IMR-90 (cell line): ENCODE measurements around the gene FXYD4. TPM values are rescaled to one million over a fixed set of nuclear protein-coding genes. Genes with fewer than 3 reads are reported as not detected.

Experiments used
- ATAC-seq: fragments of 200-7000 bp; cut with Tn5 transposase; 2 replicates; pipeline ENCODE4 v1.9.1; 2020; ENCODE audit warnings: low read depth, mild to moderate bottlenecking, moderate library complexity
- BruUV-seq: library from RNA; stranded (reverse); fragments of 400-500 nt; replicated peaks from 2 replicates; lab custom pipeline; 2021; lab: Mats Ljungman, UMichigan
- CTCF ChIA-PET: fragments of 300-600 bp; formaldehyde crosslinking; extraction: SDS; loops from one replicate; lab custom pipeline; 2021; ENCODE audit warnings: antibody characterized with exemption; lab: Yijun Ruan, JAX
- POLR2A ChIA-PET: fragments of 300-600 bp; sonication (Branson Sonifier 250); formaldehyde crosslinking; loops from one replicate; lab custom pipeline; 2022; ENCODE audit warnings: antibody characterized with exemption; ENCODE audit not compliant: unreplicated experiment; lab: Charles Lee
- DNase-seq: peaks from one replicate; pipeline ENCODE4 v3.0.0; 2013
- H2AFZ ChIP-seq: replicated peaks from 2 replicates; pipeline ENCODE3; 2013; ENCODE audit warnings: low read length, mild to moderate bottlenecking; ENCODE audit not compliant: poor library complexity
- H2AK5ac ChIP-seq: 2 replicates; pipeline ENCODE4 v1.6.1; 2013; ENCODE audit warnings: low read depth, low read length, inconsistent platforms
- H2AK9ac ChIP-seq: replicated peaks from 2 replicates; pipeline ENCODE3; 2013; ENCODE audit warnings: mild to moderate bottlenecking, low read depth, low read length, moderate library complexity; ENCODE audit not compliant: poor library complexity
- H2BK120ac ChIP-seq: 2 replicates; pipeline ENCODE4 v1.6.1; 2013; ENCODE audit warnings: low read depth, low read length, inconsistent platforms
- H2BK15ac ChIP-seq: 3 replicates; pipeline ENCODE4 v1.6.1; 2013; ENCODE audit warnings: low read depth, low read length, inconsistent platforms
- H2BK20ac ChIP-seq: 2 replicates; pipeline ENCODE4 v1.6.1; 2013; ENCODE audit warnings: low read depth, mild to moderate bottlenecking, inconsistent platforms, low read length, moderate library complexity
- H2BK5ac ChIP-seq: 2 replicates; pipeline ENCODE4 v1.6.1; 2013; ENCODE audit warnings: mild to moderate bottlenecking, low read depth, low read length, inconsistent platforms; ENCODE audit not compliant: poor library complexity, severe bottlenecking
- H3K14ac ChIP-seq: replicated peaks from 2 replicates; pipeline ENCODE4 v1.6.1; 2013; ENCODE audit warnings: low read depth, low read length, inconsistent platforms
- H3K18ac ChIP-seq: 2 replicates; pipeline ENCODE4 v1.6.1; 2013; ENCODE audit warnings: low read depth, low read length, control low read depth
- H3K23ac ChIP-seq: 2 replicates; pipeline ENCODE4 v1.6.1; 2013; ENCODE audit warnings: low read depth, low read length, inconsistent platforms
- H3K27ac ChIP-seq: 2 replicates; pipeline ENCODE4 v1.5.1; 2013; ENCODE audit warnings: mild to moderate bottlenecking, control low read depth, low read length; ENCODE audit not compliant: insufficient read depth
- H3K27me3 ChIP-seq: 2 replicates; pipeline ENCODE4 v1.6.1; 2013; ENCODE audit warnings: low read length; ENCODE audit not compliant: control insufficient read depth, insufficient read depth
- H3K36me3 ChIP-seq: 2 replicates; pipeline ENCODE4 v1.6.1; 2013; ENCODE audit warnings: low read length, mixed read lengths; ENCODE audit not compliant: control insufficient read depth, insufficient read depth
- H3K4ac ChIP-seq: 2 replicates; pipeline ENCODE4 v1.6.1; 2013; ENCODE audit warnings: low read depth, low read length, inconsistent platforms
- H3K4me1 ChIP-seq: 2 replicates; pipeline ENCODE4 v1.6.1; 2013; ENCODE audit warnings: low read length, mixed read lengths; ENCODE audit not compliant: control insufficient read depth, insufficient read depth
- H3K4me2 ChIP-seq: 2 replicates; pipeline ENCODE4 v1.6.1; 2013; ENCODE audit warnings: low read depth, mild to moderate bottlenecking, control low read depth, low read length, moderate library complexity
- H3K4me3 ChIP-seq: 2 replicates; pipeline ENCODE4 v1.5.1; 2013; ENCODE audit warnings: low read depth, mild to moderate bottlenecking, control low read depth, low read length, moderate library complexity; ENCODE audit not compliant: insufficient read depth
- H3K56ac ChIP-seq: 2 replicates; pipeline ENCODE4 v1.6.1; 2013; ENCODE audit warnings: low read length, inconsistent platforms; ENCODE audit not compliant: insufficient read depth; ENCODE audit errors: extremely low read depth
- H3K79me1 ChIP-seq, 2 experiments: 2 replicates each; pipeline ENCODE4 v1.6.1; 2013; ENCODE audit warnings: low read length in 2 of 2, inconsistent platforms in 1 of 2, low read depth in 1 of 2
- H3K9ac ChIP-seq: 2 replicates; pipeline ENCODE4 v1.6.1; 2013; ENCODE audit warnings: low read depth, low read length, control low read depth
- H3K9me1 ChIP-seq: 2 replicates; pipeline ENCODE4 v1.6.1; 2013; ENCODE audit warnings: low read length, inconsistent platforms; ENCODE audit not compliant: insufficient read depth
- H3K9me3 ChIP-seq: 2 replicates; pipeline ENCODE4 v1.6.1; 2013; ENCODE audit warnings: low read length; ENCODE audit not compliant: control insufficient read depth, insufficient read depth
- H4K20me1 ChIP-seq: 2 replicates; pipeline ENCODE4 v1.6.1; 2013; ENCODE audit warnings: low read length, inconsistent platforms; ENCODE audit not compliant: insufficient read depth
- H4K5ac ChIP-seq: 2 replicates; pipeline ENCODE4 v1.6.1; 2013; ENCODE audit warnings: mild to moderate bottlenecking, low read depth, low read length, control low read depth
- H4K8ac ChIP-seq, 2 experiments: 2 replicates each; pipeline ENCODE4 v1.6.1; 2013; ENCODE audit warnings: low read depth in 2 of 2, low read length in 2 of 2, control low read depth in 1 of 2, inconsistent platforms in 1 of 2
- H4K91ac ChIP-seq: 2 replicates; pipeline ENCODE4 v1.6.1; 2013; ENCODE audit warnings: low read depth, low read length, inconsistent platforms; ENCODE audit not compliant: insufficient read depth
- BHLHE40 ChIP-seq: fragments of 150-350 bp; IDR thresholded peaks from 2 replicates; pipeline ENCODE4 v1.6.1; 2016; ENCODE audit warnings: mild to moderate bottlenecking, low read depth, low read length
- CEBPB ChIP-seq: IDR thresholded peaks from 2 replicates; pipeline ENCODE4 v1.6.1; 2012; ENCODE audit warnings: low read depth, low read length, improper control_type of control experiment
- CHD1 ChIP-seq: IDR thresholded peaks from 2 replicates; pipeline ENCODE4 v1.6.1; 2012; ENCODE audit warnings: low read depth, low read length, improper control_type of control experiment
- ELK1 ChIP-seq: fragments of 150-350 bp; IDR thresholded peaks from 2 replicates; pipeline ENCODE4 v1.6.1; 2016; ENCODE audit warnings: low read depth, mild to moderate bottlenecking, low read length, moderate library complexity, borderline replicate concordance
- FOS ChIP-seq: fragments of 150-350 bp; IDR thresholded peaks from 2 replicates; pipeline ENCODE4 v1.6.1; 2016; ENCODE audit warnings: low read depth, low read length
- MAFK ChIP-seq: IDR thresholded peaks from 2 replicates; pipeline ENCODE4 v1.6.1; 2012; ENCODE audit warnings: low read depth, low read length, improper control_type of control experiment
- MAZ ChIP-seq: IDR thresholded peaks from 2 replicates; pipeline ENCODE4 v1.6.1; 2012; ENCODE audit warnings: low read depth, mild to moderate bottlenecking, low read length, improper control_type of control experiment, moderate library complexity, borderline replicate concordance
- MXI1 ChIP-seq: IDR thresholded peaks from 2 replicates; pipeline ENCODE4 v1.6.1; 2012; ENCODE audit warnings: low read depth, mild to moderate bottlenecking, low read length, moderate library complexity, borderline replicate concordance
- NFE2L2 ChIP-seq: fragments of 150-350 bp; IDR thresholded peaks from 2 replicates; pipeline ENCODE4 v1.6.1; 2016; ENCODE audit warnings: low read depth, mild to moderate bottlenecking, low read length
- POLR2A ChIP-seq: IDR thresholded peaks from 2 replicates; pipeline ENCODE4 v1.6.1; 2012; ENCODE audit warnings: mild to moderate bottlenecking, low read depth, low read length
- RAD21 ChIP-seq: IDR thresholded peaks from 2 replicates; pipeline ENCODE4 v1.6.1; 2012; ENCODE audit warnings: low read length, improper control_type of control experiment
- RCOR1 ChIP-seq: IDR thresholded peaks from 2 replicates; pipeline ENCODE4 v1.6.1; 2012; ENCODE audit warnings: mild to moderate bottlenecking, low read length, improper control_type of control experiment; ENCODE audit not compliant: insufficient replicate concordance
- RFX5 ChIP-seq: IDR thresholded peaks from 2 replicates; pipeline ENCODE4 v1.8.0; 2012; ENCODE audit warnings: low read depth, mild to moderate bottlenecking, low read length, moderate library complexity
- SMC3 ChIP-seq: fragments of 150-350 bp; IDR thresholded peaks from 2 replicates; pipeline ENCODE4 v1.6.1; 2016; ENCODE audit warnings: low read depth, mild to moderate bottlenecking, antibody characterized with exemption, low read length, moderate library complexity
- USF2 ChIP-seq: fragments of 150-350 bp; IDR thresholded peaks from 2 replicates; pipeline ENCODE4 v1.6.1; 2017; ENCODE audit warnings: mild to moderate bottlenecking, antibody characterized with exemption, low read length, low read depth
- WGBS, 2 experiments: methylation state at CpG; one replicate each; pipeline versions ENCODE4 v1.1.5 to v1.1.7; 2013; ENCODE audit warnings: missing lambda C conversion rate in 2 of 2; ENCODE audit not compliant: insufficient read length in 1 of 2; ENCODE audit errors: extremely low coverage in 2 of 2; 5-methylcytosine and 5-hydroxymethylcytosine counted together
- dilution Hi-C: fragments of 300-500 bp; cut with HindIII; formaldehyde crosslinking; loops from one replicate; pipeline ENCODE4 v1.14.3; 2018; ENCODE audit warnings: low sequenced_read_pairs; ENCODE audit not compliant: unreplicated experiment
- in situ Hi-C: fragments of 300-500 bp; cut with MboI; formaldehyde crosslinking; loops from 3 replicates; pipeline ENCODE4 v1.14.3; 2019; ENCODE audit warnings: low sequenced_read_pairs, inconsistent platforms, mixed read lengths
- intact Hi-C: fragments of 100-400 bp; cut with micrococcal nuclease; formaldehyde crosslinking; loops from 2 replicates; pipeline ENCODE4 v1.10.0; 2022
- polyA plus RNA-seq, 3 experiments: library from polyadenylated mRNA; depleted of rRNA; stranded (reverse); fragments of >200 nt; gene quantifications; 2 replicates each; pipeline ENCODE4 v1.2.3, GENCODE V29; 2012; ENCODE audit warnings: low replicate concordance in 1 of 3
- total RNA-seq: library from RNA; depleted of rRNA; stranded (reverse); fragments of >200 nt; gene quantifications from 2 replicates; pipeline ENCODE4 v1.2.3, GENCODE V29; 2012
- TF ChIP-seq, protein P1 (sequence below): conservative IDR thresholded peaks from 2 replicates; pipeline ENCODE4 v1.5.1; 2012; ENCODE audit warnings: mild to moderate bottlenecking, low read depth, low read length, improper control_type of control experiment

Gene FXYD4
- total and polyA plus RNA-seq, 2 of the 4 experiments (the other 2 are of a cell fraction) = not detected

GRCh38 chr10:43365001-43365400, 6.4 kb upstream of the FXYD4 start:
- ChIA-PET CTCF (no interaction called here), POLR2A (no interaction called here)
- H3K14ac ChIP-seq = no peak overlapping the region
- H3K27ac ChIP-seq = no peak overlapping the region
- in situ Hi-C loops (no loop called here), dilution Hi-C loops (no loop called here), intact Hi-C loops (no loop called here)
- H2BK120ac ChIP-seq = no peak overlapping the region
- H3K9me3 ChIP-seq = no peaks in the 10 kb centered on the region
- ATAC-seq (no peak), DNase-seq (no peak)
- H3K56ac ChIP-seq = no peak overlapping the region
- H3K27me3 ChIP-seq = no peaks in the 10 kb centered on the region; the same call in 1 of the 2 replicates
- H3K79me1 ChIP-seq = no peaks in the 10 kb centered on the region; a peak in 1 of 4 replicates
- H2BK20ac ChIP-seq = no peak overlapping the region
- no peak overlapping the region for H3K4me3 ChIP-seq
- H3K18ac ChIP-seq = no peak overlapping the region
- no peak overlapping the region for H4K5ac ChIP-seq
- no peak overlapping the region for H2BK15ac ChIP-seq
- no peak overlapping the region for H2AK9ac ChIP-seq
- 0 out of 2 replicates have a peak, but pooled peaks cover 3% of the 10 kb centered on the region for H3K9me1 ChIP-seq
- no peak overlapping the region for H2AK5ac ChIP-seq
- no peak overlapping the region for H4K91ac ChIP-seq
- no peak overlapping the region for H2BK5ac ChIP-seq
- H3K4me1 ChIP-seq = no peaks in the 10 kb centered on the region
- H4K20me1 ChIP-seq = no peaks in the 10 kb centered on the region
- no peak overlapping the region for H3K23ac ChIP-seq
- BruUV-seq = no TSS peak
- H3K36me3 ChIP-seq = no peaks in the 10 kb centered on the region
- no peak overlapping the region for H4K8ac ChIP-seq
- no CpG with 5 or more reads among the region's 3 CpGs for WGBS, 2 experiments
- no peak overlapping the region for H3K4ac ChIP-seq
- H2AFZ ChIP-seq = no peak overlapping the region
- H3K4me2 ChIP-seq = no peak overlapping the region
- TF ChIP-seq NFE2L2 (no peak), FOS (no peak), MAFK (no peak), BHLHE40 (no peak), SMC3 (no peak), RFX5 (no peak), MXI1 (no peak), MAZ (no peak), CHD1 (no peak), POLR2A (no peak), RCOR1 (no peak), ELK1 (no peak), CEBPB (no peak), USF2 (no peak), RAD21 (no peak)
- TF ChIP-seq, protein P1, sequence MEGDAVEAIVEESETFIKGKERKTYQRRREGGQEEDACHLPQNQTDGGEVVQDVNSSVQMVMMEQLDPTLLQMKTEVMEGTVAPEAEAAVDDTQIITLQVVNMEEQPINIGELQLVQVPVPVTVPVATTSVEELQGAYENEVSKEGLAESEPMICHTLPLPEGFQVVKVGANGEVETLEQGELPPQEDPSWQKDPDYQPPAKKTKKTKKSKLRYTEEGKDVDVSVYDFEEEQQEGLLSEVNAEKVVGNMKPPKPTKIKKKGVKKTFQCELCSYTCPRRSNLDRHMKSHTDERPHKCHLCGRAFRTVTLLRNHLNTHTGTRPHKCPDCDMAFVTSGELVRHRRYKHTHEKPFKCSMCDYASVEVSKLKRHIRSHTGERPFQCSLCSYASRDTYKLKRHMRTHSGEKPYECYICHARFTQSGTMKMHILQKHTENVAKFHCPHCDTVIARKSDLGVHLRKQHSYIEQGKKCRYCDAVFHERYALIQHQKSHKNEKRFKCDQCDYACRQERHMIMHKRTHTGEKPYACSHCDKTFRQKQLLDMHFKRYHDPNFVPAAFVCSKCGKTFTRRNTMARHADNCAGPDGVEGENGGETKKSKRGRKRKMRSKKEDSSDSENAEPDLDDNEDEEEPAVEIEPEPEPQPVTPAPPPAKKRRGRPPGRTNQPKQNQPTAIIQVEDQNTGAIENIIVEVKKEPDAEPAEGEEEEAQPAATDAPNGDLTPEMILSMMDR = no peak
- no peak overlapping the region for H3K9ac ChIP-seq
